T-helper 2 cell treated with Interferon-gamma antibody and Interleukin-4, amounts not matched to agents 100 ng/mL and 5 ng/mL, for 36 hours (primary cell): Measurements from ENCODE around the gene CKLF. TPM values are rescaled to one million over a fixed set of nuclear protein-coding genes. Genes with fewer than 3 reads are reported as not detected.
"Not testable (repeated sequence)": the region's sequence is repeated elsewhere in the genome, so short reads cannot be mapped to it uniquely, and the experiment has no call there.

Source experiments
- intact Hi-C: fragments of 100-400 bp; cut with micrococcal nuclease; formaldehyde crosslinking; loops from one replicate; pipeline ENCODE4 v1.15.1; 2023
- total RNA-seq: library from RNA; stranded (reverse); gene quantifications from 2 replicates; pipeline ENCODE4 v1.2.3, GENCODE V29; 2022

CKLF gene
- total RNA-seq, 1 donor from 2014 or later: 140 TPM

DNA sequence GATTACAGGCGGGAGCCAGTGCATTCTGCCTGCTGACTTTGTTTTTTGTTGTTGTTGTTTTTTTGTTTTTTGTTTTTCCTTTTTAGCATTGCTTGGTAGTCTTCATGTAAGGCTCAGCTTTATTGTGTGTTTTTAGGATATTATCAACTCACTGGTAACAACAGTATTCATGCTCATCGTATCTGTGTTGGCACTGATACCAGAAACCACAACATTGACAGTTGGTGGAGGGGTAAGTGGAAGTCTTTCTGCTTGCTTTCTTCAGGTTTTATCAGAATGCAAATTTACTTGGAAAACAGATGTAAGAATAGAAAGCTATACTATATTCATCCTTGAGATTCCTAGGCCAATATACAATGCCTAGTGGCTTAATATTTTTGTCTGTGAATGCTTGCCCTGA, 10.6 kb downstream of the CKLF start:
- intact Hi-C loops: loop anchor here (2.0 kb wide), 1 partner anchor 42 kb away; the partner anchor contains the start of gene CMTM3

DNA sequence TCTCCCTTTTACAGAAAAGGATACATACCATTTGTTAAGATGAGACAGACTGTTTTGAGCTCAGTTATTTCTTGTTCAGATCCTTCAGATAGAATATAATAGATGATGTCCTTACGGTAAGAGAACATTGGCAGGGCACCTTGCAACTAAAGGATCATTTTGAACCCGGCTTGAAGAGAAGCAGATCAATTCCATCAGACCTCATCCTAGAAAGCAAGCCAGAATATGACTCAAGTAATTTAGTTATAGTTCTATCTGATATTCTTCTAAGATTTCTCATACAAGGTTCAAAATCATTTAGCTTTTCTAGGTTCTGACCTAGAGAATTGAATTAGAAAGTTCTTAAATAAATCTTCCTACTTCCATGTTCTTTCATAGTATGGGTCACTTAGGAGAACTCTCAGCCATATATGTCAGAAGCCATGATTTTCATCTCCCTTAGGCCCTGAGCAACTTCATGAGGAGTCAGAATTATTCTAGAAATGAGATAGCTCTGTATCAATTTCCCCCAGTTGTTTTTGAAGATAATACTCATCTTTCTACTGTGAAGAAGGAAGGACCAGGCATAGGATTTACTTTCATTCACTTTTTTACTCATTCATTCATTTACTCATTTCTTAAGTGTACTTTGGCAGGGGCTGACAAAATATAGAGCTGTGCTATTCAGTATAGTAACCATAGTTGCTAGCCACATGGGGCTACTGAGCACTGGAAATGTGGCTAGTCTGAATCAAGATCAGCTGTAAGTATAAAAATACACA, 11.4 kb downstream of the CKLF start:
- intact Hi-C loops: loop anchor here (2.0 kb wide), 1 partner anchor 41 kb away; the partner anchor contains the start of gene CMTM3

DNA sequence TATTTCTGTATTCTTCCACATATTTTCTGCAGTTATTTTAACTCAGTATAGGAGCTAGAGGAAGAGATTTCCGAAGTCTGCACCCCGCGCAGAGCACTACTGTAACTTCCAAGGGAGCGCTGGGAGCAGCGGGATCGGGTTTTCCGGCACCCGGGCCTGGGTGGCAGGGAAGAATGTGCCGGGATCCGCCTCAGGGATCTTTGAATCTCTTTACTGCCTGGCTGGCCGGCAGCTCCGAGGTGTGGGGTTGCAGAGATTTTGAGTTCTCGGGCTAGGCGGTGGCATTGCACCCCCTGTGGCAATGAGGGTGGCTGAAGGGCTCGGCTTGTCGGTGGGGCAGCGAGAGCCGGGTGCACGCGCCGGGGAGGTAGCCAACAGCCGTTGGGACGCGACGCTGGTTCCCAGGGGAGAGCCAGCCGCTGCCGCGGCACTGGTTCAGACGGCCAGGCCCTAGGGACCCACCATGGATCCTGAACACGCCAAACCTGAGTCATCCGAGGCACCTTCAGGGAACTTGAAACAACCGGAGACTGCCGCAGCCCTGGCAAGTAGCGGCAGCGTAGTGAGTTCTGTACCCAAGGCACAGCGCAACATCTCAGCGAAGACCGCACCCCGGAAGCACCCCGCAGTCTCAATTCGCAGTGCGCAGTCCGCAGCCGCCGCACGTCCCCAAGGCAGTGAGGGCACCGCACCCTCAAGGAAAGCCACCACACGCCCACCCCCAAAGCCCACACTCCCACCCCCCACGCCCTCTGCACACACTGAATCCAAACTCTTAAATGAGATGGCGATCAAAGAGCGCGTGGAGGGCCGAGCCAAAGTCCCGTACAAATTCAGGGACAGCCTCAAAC, 13.9 kb downstream of the CKLF start, which contains the start of gene CMTM1:
Gene CMTM1, plus strand, starts transcription at position 389 of the 851 bp plus-strand sequence. Its CDS starts 75 bp downstream, at position 464.
- intact Hi-C loops: no loop called here

DNA sequence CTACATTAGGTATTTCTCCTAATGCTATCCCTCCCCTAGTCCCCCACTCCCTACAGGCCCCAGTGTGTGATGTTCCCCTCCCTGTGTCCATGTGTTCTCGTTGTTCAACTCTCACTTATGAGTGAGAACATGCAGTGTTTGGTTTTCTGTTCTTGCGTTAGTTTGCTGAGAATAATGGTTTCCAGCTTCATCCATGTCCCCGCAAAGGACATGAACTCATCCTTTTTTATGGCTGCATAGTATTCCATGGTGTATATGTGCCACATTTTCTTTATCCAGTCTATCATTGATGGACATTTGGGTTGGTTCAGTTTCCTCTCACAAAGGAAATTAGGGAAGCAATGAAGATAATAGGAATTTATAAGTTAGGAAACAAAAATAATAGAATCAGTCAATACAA, 14.9 kb downstream of the CKLF start:
- intact Hi-C loops: not testable (repeated sequence)

- intact Hi-C loops: no loop called here
Measured at GRCh38 chr16:66568355-66568754, 16.0 kb downstream of the CKLF start.

DNA sequence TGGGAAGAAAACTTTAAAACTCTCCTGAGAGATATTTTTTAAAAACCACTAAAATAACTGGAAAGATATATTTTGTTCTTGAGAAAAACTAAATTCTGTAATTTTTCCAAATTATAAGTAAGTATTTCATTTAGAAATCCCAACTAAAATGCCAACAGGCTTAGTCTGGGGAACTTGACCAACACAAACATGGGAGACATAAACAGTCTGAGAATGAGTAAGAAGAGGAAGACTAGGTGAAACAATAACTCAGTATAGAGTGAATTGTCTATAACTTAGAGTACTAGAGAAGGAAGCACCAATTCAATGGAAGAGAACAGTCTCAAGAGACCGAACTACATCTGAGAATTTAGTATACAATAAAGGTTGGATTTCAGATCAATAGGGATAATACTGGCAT, 16.8 kb downstream of the CKLF start:
- intact Hi-C loops: no loop called here

GRCh38 chr16:66569827-66570405, 17.5 kb downstream of the CKLF start:
- intact Hi-C loops: no loop called here

GRCh38 chr16:66572356-66572755, 20.0 kb downstream of the CKLF start:
- intact Hi-C loops: no loop called here

- intact Hi-C loops: no loop called here
Measured at GRCh38 chr16:66574081-66574480, 21.7 kb downstream of the CKLF start.

DNA sequence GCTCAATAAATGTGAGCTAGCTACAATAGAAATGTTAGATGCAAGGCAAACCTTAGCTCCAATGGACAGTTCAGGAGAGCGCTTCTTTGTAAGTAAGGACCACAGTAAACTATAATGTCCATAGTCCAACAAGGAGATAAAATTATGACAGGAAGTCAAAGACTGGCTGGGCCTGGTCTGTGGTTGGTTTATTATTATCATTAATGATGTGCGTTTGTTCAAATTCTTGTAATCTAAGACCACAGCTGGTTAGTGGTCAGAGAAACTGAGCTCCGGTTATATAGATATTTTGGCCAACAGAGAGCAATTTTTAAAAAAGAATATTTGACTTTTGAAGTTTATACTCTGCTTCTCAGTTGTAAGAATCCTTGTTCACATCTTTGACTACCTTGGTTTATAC, 22.2 kb downstream of the CKLF start:
- intact Hi-C loops: no loop called here

GRCh38 chr16:66575060-66575459, 22.7 kb downstream of the CKLF start:
- intact Hi-C loops: no loop called here

- intact Hi-C loops: no loop called here
Measured at GRCh38 chr16:66576296-66576695, 23.9 kb downstream of the CKLF start.

- intact Hi-C loops: no loop called here
Measured at GRCh38 chr16:66578651-66579531, 26.5 kb downstream of the CKLF start, which contains the start of gene CMTM2. CMTM2 (plus strand) TSS chr16:66579463; CDS start chr16:66579608, 145 bp downstream.

DNA sequence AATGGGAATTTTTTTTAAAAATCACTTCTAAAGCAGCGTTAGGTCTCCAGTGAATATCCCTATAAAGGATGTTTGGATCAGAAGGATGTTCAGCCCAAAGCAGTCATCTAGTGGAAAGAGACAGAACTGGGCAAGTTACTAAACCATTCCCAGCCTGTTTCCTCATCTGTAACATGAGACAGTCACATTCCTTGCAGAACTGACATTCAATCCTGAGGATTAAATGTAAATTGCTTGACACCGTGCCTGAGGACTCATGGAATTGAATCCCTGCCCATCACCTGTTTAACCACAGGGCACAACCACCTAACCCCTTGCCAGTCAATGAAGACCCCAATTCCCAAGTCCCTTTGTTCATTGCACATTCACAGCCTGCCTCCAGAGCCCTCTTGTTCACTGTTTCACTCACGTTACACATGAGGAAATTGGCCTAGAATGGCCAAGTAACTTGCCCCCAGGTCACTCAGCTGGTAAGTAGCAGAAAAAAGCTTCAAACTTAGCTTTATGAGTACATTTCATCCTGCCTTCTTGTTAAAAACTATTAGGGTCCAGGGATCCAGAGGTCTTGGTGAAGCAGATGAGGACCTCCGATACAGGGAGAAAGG, 28.3 kb downstream of the CKLF start:
- intact Hi-C loops: no loop called here

DNA sequence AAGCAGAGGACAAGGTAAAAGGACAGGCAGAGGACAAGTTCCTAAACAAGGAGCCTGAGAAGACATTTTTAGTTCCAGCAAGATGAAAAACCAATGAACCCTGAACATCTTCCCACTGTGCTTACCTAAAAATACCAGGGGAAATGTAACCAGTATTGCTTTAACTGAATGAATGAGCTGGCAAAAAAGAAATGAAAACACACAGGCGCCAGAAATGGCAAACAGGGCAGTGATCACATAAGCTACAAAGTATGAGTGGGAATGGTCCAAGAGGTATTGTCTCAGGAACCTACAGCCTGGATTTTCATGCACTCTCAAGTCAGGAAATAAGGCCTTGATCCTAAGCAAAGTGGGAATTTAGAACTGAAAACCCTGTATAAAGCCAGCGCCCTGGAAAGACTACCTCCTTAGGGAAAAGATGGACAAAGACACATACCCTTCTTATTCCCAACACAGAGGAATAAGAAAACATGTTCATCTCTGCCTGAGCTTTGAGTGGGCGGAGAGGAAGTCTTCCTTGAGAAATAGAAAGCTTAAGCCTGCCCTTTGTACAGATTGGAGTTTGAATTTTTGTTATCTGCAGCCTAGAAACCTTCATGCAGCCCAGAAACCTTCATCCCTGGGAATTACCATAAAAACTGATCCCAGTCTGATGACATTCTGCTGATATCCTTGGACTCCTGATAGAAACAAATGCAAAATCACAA, 29.0 kb downstream of the CKLF start:
- intact Hi-C loops: no loop called here

- intact Hi-C loops: no loop called here
Measured at GRCh38 chr16:66585481-66586239, 33.3 kb downstream of the CKLF start.

GRCh38 chr16:66587881-66588600, 35.7 kb downstream of the CKLF start:
- intact Hi-C loops: no loop called here
